Cortex of kidney (tissue), 1 donor: ENCODE data around the gene MTMR11.
"Not testable (repeated sequence)": the region's sequence is repeated elsewhere in the genome, so short reads cannot be mapped to it uniquely, and the experiment has no call there.

Source experiments
- DNase-seq: peaks from one replicate; lab custom pipeline; 2025; lab: John Stamatoyannopoulos, UW

The MTMR11 gene, protein sequence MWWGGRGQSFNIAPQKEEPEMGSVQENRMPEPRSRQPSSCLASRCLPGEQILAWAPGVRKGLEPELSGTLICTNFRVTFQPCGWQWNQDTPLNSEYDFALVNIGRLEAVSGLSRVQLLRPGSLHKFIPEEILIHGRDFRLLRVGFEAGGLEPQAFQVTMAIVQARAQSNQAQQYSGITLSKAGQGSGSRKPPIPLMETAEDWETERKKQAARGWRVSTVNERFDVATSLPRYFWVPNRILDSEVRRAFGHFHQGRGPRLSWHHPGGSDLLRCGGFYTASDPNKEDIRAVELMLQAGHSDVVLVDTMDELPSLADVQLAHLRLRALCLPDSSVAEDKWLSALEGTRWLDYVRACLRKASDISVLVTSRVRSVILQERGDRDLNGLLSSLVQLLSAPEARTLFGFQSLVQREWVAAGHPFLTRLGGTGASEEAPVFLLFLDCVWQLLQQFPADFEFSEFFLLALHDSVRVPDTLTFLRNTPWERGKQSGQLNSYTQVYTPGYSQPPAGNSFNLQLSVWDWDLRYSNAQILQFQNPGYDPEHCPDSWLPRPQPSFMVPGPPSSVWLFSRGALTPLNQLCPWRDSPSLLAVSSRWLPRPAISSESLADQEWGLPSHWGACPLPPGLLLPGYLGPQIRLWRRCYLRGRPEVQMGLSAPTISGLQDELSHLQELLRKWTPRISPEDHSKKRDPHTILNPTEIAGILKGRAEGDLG

DNA sequence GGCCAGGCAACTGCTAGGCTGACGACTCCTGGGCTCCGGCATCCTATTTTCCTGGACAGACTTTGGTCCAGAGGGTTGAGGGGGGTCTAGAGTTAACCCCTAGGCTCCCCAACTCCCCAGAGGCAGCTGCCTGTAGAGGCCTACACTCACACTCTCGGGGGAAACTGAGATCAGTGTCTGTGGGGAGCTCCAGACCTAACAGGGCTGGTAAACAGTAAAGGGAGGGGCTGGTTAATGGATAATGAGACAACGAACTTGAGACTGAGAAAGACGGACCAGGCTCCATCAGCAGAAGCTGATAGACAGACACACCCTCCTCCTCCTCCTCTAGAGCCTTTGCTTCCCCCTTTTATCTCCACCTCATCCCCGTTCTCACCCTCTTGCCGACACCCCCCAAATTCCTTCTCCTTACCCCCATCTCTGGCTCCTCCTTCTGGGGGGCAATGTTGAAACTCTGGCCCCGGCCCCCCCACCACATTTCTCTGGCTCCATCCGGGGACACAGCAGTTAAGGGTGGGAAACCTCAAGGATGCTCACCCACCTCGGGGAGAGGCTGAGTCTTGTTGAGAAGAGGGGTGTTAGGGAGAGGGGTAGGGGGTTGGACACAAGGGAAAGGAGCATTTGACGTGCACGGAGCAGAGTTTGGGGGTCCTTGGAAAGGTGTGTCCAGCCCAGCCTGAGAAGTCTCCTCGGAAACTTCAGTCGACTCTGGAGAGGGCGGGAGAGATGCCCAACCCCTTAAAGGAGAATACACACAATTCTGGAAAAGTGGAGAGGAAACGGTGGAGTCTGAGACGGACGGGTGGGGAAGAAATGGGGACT, at the start of gene MTMR11:
Gene MTMR11 (minus strand): TSS at position 710 of the 822 bp plus-strand sequence. CDS start 232 bp downstream, at position 478.
- DNase-seq = no peak

DNA sequence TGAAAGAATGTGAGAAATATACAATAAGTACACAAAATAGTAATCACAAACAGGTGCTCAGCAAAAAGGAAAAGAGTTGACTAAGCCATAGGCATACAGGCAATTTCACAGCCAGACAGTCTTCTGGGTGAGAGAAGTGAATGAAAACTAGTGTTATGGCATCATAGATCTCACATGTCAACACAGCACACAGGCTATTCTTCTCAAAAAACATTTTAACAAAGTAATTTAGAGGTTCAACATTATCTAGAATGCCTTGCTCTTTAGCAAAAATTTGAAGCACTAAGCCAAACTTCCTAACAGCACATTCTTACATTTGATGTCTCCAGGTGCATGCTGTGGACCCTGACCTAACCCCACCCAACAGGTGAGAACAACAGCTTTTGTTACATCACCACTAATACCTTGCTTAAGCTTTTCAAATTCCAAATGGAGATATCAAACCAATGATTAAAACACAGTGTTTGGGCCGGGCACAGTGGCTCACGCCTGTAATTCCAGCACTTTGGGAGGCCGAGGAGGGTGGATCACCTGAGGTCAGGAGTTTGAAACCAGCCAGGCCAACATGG, 43.4 kb upstream of the MTMR11 start:
- no peak for DNase-seq

DNA sequence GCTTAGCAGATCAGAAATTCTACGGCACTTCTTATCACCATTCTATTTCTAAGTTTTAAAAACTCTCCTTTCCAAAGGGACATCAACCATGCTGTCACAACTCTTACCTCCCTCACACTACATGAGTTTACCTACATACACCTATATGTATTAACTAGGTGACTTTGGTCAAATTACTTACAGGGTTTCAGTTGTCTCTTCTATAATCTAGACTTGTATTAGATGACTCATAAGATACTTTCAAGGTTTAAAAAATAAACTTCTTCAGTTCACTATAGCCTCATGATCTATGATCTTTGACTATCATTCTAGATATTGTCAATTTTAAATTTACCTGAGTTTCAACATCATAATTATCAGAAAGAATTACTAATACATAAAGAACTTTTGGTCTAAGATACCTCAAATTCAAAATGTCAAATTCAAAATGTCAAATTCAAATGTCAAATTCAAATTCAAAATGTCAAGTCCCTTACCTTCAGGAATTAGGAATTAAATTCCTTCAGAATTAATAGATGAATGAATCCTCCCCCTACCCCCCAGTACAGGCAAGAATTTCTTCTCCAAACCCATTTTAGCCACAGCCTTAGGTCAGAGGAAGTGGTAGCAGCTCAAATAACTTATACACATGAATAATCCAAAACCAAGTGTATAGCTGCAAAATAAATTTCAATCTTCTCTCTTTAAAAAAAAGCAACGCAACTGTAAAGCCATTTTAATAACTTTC, 42.7 kb upstream of the MTMR11 start:
- DNase-seq = no peak

DNA sequence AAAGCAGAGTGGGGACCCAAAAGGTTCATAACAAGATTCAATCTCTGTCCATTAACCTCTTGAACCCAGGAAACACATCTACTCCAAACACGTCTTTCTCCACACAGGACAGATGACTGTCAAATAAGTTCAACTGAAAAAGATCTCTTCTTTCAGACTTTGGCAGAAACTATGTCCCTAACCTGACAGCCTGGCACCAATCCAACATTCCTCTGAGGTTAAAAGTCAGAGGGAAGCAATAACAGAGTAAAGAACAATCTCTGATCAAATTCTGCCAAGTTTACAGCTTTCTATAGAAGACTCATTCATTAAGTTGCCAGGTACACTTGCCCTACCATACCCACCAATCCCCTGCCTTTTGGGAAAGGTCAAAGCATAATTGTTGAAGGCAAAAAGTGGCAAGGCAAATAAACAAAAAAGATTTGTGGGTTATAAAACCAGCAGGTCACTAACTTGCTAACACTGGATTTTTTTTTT, 41.9 kb upstream of the MTMR11 start:
- DNase-seq = no peak

DNA sequence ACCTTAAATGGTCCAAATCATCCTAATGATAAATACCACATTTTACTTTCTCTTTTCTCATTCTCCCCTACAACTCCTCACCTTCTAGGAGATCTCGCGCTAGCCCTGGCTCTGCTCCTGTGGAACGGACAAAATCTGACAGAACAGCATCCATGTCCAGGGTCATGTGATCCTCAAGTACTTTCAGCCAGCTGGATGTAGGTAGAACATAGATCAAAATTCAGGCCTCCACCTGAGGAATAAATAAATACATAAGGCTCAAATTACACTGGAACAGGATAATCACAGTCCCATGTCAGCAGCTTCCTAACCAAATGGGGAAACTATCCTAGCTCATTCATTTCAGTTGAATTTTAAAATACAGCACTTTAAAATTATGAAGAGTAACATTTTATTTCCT, 40.7 kb upstream of the MTMR11 start:
- DNase-seq = no peak

DNA sequence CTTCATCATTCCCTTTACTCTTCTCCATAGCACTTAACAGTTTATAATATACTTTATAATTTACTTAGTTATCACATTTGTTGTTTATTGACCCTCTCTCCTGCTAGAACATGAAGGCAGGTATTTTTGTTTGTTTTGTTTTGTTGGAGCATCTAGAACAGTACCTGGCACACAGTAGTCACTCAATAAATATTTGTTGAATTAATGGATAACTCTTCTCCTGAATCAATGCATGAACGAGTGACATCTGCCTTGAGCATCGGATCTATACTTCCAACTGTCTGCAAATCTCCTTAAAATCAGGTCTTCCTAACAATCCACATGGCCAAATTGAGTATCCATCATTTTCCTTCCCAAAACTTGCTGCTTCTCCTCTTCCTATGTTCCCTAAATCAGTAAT, 35.9 kb upstream of the MTMR11 start:
- no peak for DNase-seq

DNA sequence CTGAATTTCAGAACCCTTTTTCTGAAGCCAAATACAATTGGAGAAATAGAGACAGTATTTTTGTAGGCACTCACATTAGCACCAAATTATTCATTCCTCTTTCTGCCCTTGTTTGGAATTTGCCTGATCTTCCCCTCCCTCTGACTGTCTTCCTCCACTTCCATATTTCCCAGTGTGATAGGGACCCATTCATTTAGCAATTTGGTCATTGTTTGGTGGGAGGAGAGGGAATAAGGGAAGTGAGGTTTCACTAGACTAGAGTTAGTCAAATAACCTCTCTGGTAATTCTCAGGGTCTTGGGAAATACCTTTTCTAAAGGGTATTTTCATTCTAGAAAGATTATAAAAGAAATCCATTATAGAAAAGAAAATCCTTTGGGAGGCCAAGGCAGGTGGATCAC, 31.0 kb upstream of the MTMR11 start:
- DNase-seq = no peak

DNA sequence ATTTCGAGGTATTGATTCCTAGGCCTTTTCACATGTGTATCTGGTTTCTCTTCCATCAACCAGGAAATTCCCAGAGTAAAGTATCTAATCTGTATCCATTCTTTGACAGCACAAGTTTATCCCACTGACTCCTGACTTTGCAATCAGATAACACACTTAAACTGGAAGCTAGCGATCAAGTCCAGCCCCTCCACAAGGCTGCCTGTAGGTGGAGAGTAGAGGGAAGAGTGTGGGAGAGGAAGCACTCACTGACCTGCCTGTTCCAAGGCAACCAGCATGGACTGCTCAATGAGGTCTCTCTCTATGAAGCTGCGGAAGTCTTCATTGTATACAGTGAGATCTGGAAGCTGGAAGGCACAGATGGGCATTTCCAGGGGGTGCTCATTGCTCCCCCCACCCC, 30.4 kb upstream of the MTMR11 start:
- no peak for DNase-seq

DNA sequence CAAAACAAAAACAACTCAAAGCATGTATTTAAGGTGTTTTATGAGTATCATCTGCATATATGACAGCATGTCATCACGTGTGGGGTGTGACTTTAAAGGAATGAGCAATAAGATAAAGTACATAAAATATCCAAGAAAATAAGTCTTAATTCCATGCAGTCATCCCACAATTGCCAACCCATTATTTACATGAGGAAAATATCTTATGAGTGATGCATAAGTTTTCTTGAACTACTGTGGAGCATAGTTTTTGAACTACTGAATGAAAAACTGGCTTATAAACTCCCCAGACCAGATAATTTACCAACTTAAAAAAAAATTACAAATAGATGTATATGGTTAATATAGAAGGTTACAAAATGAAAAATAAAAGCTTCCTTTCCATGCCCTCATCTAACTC, 29.7 kb upstream of the MTMR11 start:
- no peak for DNase-seq

DNA sequence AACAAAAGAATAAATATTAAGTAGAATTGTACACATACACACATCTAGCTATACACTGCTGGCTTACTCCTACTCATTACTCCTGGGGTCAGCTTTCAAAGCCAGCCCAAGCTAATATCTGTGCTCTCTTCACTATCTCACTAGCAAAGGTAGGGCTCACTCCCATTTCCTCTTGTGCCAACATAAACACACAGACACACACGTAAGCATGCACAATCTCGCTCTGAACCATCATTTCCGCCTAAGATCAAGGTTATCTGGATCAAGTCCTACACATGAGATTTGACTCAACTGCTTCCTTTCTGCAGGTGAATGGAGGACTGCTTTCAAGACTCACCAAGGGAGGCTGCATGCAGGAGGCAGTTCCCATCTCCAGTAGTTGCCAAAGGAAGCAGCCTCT, 28.8 kb upstream of the MTMR11 start:
- DNase-seq = no peak

DNA sequence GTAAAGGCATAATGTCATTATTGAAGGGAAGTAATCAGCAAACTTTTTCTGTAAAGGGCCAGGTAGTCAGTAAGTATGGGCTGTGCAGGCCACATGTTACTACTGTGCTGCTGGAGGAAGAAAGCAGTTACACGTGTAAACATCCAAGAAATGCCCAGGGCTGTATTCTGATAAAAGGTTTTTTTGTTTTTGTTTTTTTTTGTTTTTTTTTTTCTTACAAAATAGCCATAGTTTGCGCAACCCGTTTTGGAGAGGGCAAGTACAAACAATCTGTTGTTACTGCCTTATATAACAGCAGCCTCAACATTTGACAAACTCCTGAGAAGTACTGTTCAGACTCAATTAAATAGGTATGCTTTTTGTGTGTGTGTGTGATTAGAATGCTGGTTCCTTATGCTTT, 26.7 kb upstream of the MTMR11 start:
- DNase-seq = no peak

DNA sequence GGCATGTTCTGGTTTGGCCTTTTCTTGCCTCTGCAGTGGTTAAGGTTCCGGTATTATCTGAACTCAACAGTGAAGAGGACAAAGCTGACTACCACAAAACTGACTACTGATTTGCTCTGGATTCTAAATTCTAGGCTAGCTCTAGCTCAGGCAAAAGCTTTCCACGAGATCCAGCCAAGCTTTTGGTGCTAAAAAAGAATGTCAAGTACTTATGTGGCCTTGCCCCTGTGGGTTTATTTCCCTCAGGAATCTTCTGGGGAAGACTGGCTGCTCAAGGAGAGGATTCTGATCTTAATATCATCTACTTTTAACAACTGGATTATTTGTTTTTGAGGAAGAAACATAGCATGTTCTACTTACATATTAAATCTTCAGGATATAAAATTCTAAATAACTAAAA, 26.1 kb upstream of the MTMR11 start:
- DNase-seq = no peak

DNA sequence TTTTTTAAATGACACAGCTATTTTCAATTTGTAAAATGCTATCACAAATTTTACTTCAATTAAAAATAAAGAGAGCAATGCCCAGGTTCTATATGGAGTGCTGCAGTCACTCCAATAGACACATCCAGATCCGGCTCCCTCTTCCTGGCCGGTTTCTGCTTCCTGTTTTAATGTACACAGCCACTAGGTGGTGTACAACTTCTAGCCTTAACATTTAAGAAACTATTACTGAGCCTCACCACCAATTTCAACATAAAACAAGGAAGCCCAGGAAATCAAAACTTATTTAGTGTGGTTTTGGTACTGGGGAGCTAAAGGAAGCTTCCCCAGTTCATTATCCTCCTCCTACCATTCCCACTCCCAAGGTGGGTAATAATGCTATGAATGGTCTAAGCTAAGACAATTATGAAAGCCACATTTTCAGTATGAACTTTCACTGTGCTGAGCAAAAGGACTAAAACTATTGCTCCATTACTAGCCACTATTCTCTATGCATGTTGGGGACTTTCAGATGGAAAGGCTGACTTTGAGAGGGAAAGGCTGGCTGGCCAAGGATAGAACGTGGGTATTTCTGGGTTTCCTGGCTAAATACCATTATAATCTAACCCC, 25.5 kb upstream of the MTMR11 start:
- no peak for DNase-seq

DNA sequence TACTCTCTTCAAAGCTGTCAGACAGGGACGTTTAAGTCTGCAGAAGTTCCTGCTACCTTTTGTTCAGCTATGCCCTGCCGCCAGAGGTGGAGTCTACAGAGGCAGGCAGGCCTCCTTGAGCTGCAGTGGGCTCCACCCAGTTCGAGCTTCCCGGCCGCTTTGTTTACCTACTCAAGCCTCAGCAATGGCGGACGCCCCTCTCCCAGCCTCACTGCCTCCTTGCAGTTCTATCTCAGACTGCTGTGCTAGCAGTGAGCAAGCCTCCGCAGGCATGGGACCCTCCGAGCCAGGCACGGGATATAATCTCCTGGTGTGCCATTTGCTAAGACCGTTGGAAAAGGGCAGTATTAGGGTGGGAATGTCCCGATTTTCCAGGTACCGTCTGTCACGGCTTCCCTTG, 20.9 kb upstream of the MTMR11 start:
- DNase-seq = not testable (repeated sequence)

DNA sequence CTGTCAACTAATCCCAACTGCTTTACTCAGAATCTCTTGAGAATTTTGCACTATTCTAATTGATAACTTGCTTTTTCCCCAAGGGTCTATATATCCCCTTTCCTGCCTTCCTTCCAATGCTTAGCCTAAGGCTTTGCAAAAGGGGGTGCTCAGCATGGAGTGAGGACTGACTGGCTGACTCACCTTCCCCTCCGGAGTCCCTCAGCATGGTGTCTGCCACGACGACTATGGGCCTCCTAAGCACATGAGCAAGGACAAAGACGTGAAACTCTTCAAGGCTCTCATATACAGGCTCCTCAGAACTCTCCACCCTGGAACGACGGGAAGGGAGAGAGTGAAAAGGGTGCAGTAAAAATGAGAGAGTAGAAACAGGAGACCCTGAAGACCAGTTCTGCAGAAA, 13.2 kb upstream of the MTMR11 start:
- DNase-seq = no peak

DNA sequence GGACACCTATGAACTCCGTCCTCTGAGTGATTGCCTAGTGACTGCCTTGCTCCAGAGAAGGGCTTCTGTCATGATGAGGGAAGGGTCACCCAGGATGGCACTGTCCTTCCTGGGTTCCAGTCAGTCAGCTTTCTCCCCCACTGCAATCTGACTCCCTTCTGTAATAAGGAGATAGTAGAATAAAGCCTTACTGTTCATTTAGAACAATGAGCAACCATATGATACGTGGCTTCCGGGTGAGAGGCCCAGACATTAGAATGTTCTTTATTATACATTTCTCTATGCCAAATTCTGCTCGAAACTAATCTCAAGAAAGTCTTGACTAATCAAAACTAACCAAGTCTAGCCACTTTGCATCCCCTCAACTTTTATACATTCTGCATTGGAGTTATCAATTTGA, 8.5 kb upstream of the MTMR11 start:
- DNase-seq = no peak

DNA sequence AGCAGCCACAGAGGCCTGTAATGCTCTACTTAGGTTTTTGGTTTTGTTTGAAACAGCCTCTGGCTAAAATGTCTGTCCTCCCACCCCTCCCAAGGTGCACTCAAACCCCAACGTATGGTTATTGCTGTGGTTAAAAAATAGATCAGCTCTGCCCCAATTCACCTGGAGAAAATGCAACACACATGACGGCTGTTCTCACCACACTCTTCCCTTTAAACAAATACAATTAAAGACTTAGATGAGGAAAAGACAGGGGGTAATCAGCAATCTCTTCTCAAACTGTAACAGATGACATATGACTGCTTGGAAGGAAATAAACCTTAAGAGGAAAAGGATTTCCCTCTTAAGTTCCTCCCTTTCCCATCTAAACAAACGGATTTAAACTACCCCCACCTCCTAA, 6.2 kb upstream of the MTMR11 start:
- no peak for DNase-seq

DNA sequence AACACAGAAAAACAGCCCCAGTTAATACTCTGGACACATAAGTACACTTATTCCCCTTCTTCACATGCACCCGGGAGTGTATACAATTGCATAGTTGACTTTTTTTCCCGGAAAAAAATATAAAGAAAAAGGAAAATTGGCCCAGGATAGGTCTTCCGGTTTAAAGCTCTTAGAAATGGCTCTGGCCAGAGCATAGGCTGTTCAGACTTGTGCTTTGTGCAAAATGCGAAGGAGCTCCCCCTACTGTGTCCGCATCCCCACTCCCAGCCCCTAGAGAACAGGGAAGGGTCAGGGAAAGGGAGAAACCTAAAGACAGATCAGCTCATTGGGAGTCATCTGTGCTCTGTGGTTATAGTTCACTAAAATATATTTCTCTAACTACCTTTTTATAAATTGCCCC, 5.5 kb upstream of the MTMR11 start:
- no peak for DNase-seq

DNA sequence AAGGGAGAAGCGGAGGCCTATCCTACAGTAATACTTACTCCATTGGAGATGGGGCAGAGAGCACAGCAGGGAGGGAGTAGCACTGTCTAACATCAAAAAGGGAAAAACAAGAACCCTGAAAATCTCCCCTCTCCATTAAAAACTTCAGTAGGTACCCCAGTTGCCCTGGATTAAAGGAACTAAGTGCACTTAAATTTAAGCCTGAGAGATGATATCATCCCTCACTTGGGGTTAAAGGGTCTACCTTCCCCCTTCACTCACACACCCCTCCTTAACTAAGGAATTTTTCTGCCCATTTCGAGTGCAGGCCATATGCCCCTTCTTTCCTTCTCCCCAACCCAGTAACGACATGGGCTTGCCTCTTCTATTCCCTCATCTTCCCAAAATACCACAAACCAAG, 3.7 kb upstream of the MTMR11 start:
- DNase-seq = no peak

DNA sequence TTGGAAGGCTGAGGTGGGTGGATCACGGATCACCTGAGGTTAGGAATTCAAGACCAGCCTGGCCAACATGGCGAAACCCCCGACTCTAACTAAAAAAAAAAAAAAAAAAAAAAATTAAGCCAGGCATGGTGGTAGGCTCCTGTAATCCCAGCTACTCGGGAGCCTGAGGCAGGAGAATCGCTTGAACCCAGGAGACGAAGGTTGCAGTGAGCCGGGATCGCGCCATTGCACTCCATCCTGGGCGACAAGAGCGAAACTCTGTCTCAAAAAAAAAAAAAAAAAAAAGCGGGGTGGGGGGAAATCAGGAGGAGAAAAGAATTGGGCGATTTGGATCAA, 2.0 kb upstream of the MTMR11 start:
- DNase-seq = not testable (repeated sequence)

DNA sequence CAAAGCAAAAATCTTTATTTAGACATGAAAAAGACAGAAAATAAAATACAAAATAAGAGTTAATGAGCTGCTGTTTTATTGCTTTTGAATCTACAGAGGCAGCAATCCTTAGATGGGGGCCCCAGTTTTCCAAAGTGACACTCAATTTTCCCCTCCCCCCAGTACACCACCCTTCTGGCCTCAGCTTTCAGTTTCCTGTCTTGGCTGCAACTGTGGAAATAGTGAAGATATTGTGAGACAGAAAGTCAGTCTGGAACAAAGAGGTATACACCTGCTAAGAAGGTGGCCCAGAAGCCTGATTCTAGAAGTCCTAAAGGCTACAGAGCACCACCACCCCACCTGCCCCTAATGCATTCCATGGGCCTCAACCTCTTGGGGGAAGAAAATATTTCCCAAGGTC, 1.1 kb upstream of the MTMR11 start:
- DNase-seq = no peak
